Common myeloid progenitor, CD34-positive (primary cell): ENCODE results near the gene POU3F1.

Experiments
- CTCF ChIA-PET: fragments of 350-600 bp; sonication (Branson Sonifier 250); formaldehyde crosslinking; loops from one replicate; lab custom pipeline; 2021; ENCODE audit warnings: antibody characterized with exemption; lab: Charles Lee
- POLR2A ChIA-PET: fragments of 350-600 bp; sonication (Branson Sonifier 250); formaldehyde crosslinking; loops from one replicate; lab custom pipeline; 2021; ENCODE audit warnings: antibody characterized with exemption; lab: Charles Lee
- DNase-seq, 3 donors: peaks; one replicate each; pipeline versions ENCODE4 v3.0.0 to v3.0.0-alpha.2; 2013
- H3K27ac ChIP-seq, 2 experiments: 1 replicate in 1 of 2; 2 replicates in 1 of 2; pipeline ENCODE4 v1.7.0; 2013; ENCODE audit warnings: inconsistent platforms in 2 of 2, low read length in 2 of 2, mild to moderate bottlenecking in 2 of 2, low read depth in 1 of 2, moderate library complexity in 1 of 2; ENCODE audit not compliant: severe bottlenecking in 2 of 2, insufficient read depth in 1 of 2, poor library complexity in 1 of 2
- H3K27me3 ChIP-seq, 5 experiments: replicated peaks in 2 of 5; 1 replicate in 3 of 5; 2 replicates in 2 of 5; pipeline versions ENCODE4 v1.6.1 to v1.7.0; 2013; ENCODE audit warnings: low read length in 4 of 5, mild to moderate bottlenecking in 2 of 5, moderate library complexity in 2 of 5, inconsistent platforms in 1 of 5; ENCODE audit not compliant: insufficient read depth in 5 of 5, control insufficient read depth in 4 of 5
- H3K36me3 ChIP-seq, 4 experiments: 1 replicate in 2 of 4; 2 replicates in 2 of 4; pipeline versions ENCODE4 v1.6.1 to v1.7.0; 2013; ENCODE audit warnings: low read length in 3 of 4, control low read depth in 1 of 4, mild to moderate bottlenecking in 1 of 4; ENCODE audit not compliant: control insufficient read depth in 4 of 4, insufficient read depth in 4 of 4
- H3K4me1 ChIP-seq, 4 experiments: 1 replicate in 3 of 4; 2 replicates in 1 of 4; pipeline versions ENCODE4 v1.6.1 to v1.7.1; 2013; ENCODE audit warnings: low read length in 3 of 4, mild to moderate bottlenecking in 3 of 4, control low read depth in 1 of 4, inconsistent platforms in 1 of 4, moderate library complexity in 1 of 4; ENCODE audit not compliant: control insufficient read depth in 4 of 4, insufficient read depth in 4 of 4; ENCODE audit errors: control extremely low read depth in 1 of 4
- H3K4me3 ChIP-seq, 7 experiments: 1 replicate in 4 of 7; 2 replicates in 3 of 7; pipeline versions ENCODE4 v1.5.1 to v1.7.0; 2013; ENCODE audit warnings: mild to moderate bottlenecking in 7 of 7, low read length in 6 of 7, moderate library complexity in 6 of 7, inconsistent platforms in 2 of 7, low read depth in 2 of 7, control low read depth in 1 of 7; ENCODE audit not compliant: insufficient read depth in 4 of 7, control insufficient read depth in 1 of 7; ENCODE audit errors: extremely low read depth in 1 of 7
- H3K9me3 ChIP-seq, 5 experiments: 1 replicate in 4 of 5; 2 replicates in 1 of 5; pipeline versions ENCODE4 v1.6.1 to v1.7.1; 2013; ENCODE audit warnings: low read length in 4 of 5, mild to moderate bottlenecking in 2 of 5, inconsistent platforms in 1 of 5, low read depth in 1 of 5, moderate library complexity in 1 of 5; ENCODE audit not compliant: control insufficient read depth in 4 of 5, insufficient read depth in 2 of 5; ENCODE audit errors: control extremely low read depth in 1 of 5
- WGBS: methylation state at CpG from one replicate; pipeline ENCODE4 v1.1.5; 2013; ENCODE audit not compliant: insufficient coverage; 5-methylcytosine and 5-hydroxymethylcytosine counted together

Gene POU3F1

DNA sequence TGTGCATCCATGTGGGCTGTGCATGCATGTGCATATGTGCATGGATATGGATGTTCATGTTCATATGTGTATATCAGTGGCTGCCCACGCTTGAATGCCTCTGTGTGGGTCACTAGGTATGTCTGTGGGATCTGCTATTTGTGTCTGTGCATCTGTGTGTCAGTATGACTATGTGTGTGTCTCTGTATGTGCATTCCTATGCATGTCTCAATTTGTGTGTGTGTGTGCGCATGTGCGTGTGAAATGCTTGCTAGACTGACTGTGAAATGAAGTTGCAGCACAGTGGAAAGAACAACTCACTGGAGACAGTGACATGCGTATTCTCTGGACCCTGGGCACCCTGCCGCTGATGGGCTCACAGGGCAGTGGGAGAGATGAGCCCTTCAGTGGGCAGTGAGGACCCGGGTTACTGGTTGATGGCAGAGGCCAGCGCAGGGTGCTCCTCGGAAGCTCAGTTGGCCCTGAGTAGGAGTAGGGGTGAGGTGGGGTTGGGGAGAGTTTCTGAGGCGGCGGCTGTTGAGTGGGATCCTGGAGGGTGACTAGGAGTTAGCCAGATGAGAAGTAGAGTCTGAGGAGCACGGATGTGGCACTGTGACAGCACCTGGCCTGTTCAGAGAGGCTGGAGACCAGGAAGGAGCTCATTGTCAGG is 43.2 kb upstream of the POU3F1 start:
- DNase-seq, result no peak
- no peaks in the 10 kb centered on the region for H3K9me3 ChIP-seq
- CTCF ChIA-PET, result no interaction called here
- H3K4me1 ChIP-seq, result peaks cover 0 to 21% (median 4%) of the 10 kb centered on the region in 4 experiments
- POLR2A ChIA-PET, result no interaction called here
- H3K36me3 ChIP-seq, result no peaks in the 10 kb centered on the region
- H3K4me3 ChIP-seq, result no peak overlapping the region
- H3K27me3 ChIP-seq, result peaks cover 0 to 5% (median 0%) of the 10 kb centered on the region in 5 experiments
- H3K27ac ChIP-seq, result no peak overlapping the region
- 96% methylated on average over 11 of the region's 11 CpGs for WGBS

GRCh38 chr1:38088791-38089190 is 42.2 kb upstream of the POU3F1 start:
- CTCF ChIA-PET, result interaction anchor here (0.6 kb wide), 1 partner anchor 1799 kb away, joined by 3 read pairs; no protein-coding TSS in a partner anchor
- POLR2A ChIA-PET, result no interaction called here
- H3K36me3 ChIP-seq, result no peaks in the 10 kb centered on the region
- DNase-seq, result no peak
- no peak overlapping the region for H3K4me3 ChIP-seq
- H3K27me3 ChIP-seq, result peaks cover 0 to 3% (median 0%) of the 10 kb centered on the region in 5 experiments
- no peaks in the 10 kb centered on the region for H3K9me3 ChIP-seq
- H3K27ac ChIP-seq, result no peak overlapping the region
- 84% methylated on average over 5 of the region's 6 CpGs for WGBS
- peaks cover 0 to 10% (median 0%) of the 10 kb centered on the region in 4 experiments for H3K4me1 ChIP-seq

- H3K27me3 ChIP-seq, result peaks cover 0 to 3% (median 0%) of the 10 kb centered on the region in 5 experiments
- WGBS, result 89% methylated on average over 5 of the region's 6 CpGs
- peaks cover 0 to 6% (median 0%) of the 10 kb centered on the region in 4 experiments for H3K4me1 ChIP-seq
- POLR2A ChIA-PET, result no interaction called here
- H3K9me3 ChIP-seq, result no peaks in the 10 kb centered on the region
- no peak overlapping the region for H3K4me3 ChIP-seq
- CTCF ChIA-PET, result interaction anchor here (0.6 to 1.1 kb wide), 2 partner anchors 16 to 1799 kb away, joined by 3 read pairs; no protein-coding TSS in a partner anchor
- H3K36me3 ChIP-seq, result no peaks in the 10 kb centered on the region
- H3K27ac ChIP-seq, result no peak overlapping the region
- DNase-seq, result no peak
Measured at GRCh38 chr1:38088366-38088765, 41.8 kb upstream of the POU3F1 start.

DNA sequence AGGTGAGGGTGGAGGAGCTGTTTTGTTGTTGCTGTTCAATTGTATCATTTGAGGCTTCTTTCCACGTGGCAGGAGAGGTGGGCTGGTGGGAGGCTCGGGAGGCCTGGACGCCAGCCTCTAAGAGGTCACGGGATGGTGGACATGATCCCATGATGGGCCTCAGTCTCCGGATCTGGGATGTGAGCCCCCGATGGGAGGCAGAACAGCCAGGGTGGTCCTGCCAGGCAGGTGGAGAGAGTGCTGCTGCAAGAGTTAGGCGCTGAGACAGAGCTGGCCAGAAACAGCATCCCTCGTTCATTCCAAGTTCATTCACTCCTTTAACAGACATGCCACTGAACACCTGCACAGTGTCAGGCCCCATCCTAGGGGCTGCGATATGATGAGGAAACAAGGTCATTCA is 41.1 kb upstream of the POU3F1 start:
- no peak overlapping the region for H3K4me3 ChIP-seq
- no peaks in the 10 kb centered on the region for H3K9me3 ChIP-seq
- H3K36me3 ChIP-seq, result no peaks in the 10 kb centered on the region
- ChIA-PET CTCF (interaction anchor here (1.0 to 1.4 kb wide), 3 partner anchors 16 to 61 kb away, joined by 3 read pairs; no protein-coding TSS in a partner anchor), POLR2A (no interaction called here)
- DNase-seq, result no peak
- H3K27me3 ChIP-seq, result peaks cover 0 to 3% (median 0%) of the 10 kb centered on the region in 5 experiments
- peaks cover 0 to 4% (median 0%) of the 10 kb centered on the region in 4 experiments for H3K4me1 ChIP-seq
- H3K27ac ChIP-seq, result no peak overlapping the region
- WGBS, result 97% methylated on average over 8 of the region's 9 CpGs

DNA sequence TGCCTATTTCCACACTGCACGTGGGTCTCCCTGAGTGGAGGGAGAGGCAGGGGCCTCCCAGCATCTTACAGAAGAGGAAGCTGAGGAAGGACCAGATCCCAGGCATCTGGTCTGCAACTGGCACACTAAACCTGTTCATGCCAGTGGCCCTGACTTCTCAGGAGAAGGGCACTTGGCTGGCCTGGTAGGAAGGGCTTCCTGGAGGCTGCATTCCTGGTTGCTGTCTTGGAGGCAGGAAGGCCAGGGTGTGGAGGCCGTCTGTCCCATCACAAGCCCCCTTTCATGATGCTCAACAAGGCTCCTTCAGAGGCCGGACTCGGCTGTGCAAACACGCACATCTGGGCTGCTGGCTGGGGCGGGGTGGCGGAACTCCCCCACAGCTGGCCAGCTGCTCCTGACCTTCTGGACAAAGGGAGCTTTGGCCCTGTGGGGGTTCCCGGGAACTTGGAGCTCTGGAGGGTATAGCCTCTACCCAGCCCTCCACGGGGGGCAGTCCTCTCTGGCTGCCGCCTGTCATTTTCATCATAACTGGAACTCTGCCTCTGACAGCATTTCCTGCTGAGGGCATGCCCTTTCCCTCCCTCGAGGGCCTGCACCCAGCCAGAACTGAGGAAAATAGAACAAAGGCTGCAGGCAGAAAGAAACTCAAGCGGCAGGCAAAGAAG is 39.2 kb upstream of the POU3F1 start:
- no peaks in the 10 kb centered on the region for H3K9me3 ChIP-seq
- no peaks in the 10 kb centered on the region for H3K36me3 ChIP-seq
- ChIA-PET POLR2A (no interaction called here), CTCF (no interaction called here)
- H3K4me1 ChIP-seq, result no peaks in the 10 kb centered on the region
- H3K27ac ChIP-seq, result no peak overlapping the region
- no peak overlapping the region for H3K4me3 ChIP-seq
- peaks cover 0 to 3% (median 0%) of the 10 kb centered on the region in 5 experiments for H3K27me3 ChIP-seq
- no peak for DNase-seq
- WGBS, result 91% methylated on average over 9 of the region's 12 CpGs

DNA sequence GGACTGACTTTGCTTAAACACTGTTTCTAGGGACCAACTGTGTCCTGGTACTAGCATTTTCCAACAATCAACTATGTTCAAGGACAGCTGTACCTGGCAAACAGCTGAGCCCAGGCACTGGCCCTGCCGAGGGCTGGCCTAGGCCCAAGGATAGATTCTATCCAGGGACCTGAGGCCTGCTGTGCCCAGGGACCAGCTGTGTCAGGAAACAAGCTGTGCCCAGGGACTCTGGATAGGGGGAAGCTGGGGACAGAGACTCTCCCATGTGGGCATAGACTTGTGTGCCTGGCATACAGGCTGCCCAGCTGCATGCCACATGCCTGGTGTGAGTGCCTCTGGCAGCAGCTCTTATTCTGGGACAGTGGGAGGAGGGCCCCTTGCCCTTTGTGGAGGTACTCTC is 38.1 kb upstream of the POU3F1 start:
- POLR2A ChIA-PET, result no interaction called here

DNA sequence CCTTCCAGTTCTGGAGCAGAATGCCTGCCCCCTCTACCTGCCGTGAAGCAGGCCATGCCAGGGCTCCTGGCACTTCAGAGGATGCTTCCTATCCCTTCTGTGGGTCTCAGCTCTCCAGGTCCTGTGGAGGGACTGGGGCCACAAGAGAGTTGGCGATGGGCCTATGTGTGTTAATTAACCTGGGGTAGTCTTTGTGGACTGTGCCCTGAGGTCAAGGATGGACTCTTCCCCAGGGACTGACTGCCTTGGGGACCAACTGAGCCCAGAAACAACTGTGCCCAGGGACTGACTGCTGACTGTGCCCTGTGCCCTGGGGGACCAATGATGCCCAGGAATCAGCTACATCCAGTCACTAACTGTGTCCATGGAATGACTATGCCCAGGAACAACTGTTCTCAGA is 37.5 kb upstream of the POU3F1 start:
- no peaks in the 10 kb centered on the region for H3K4me1 ChIP-seq
- ChIA-PET CTCF (interaction anchor here (1.4 kb wide), 1 partner anchor 45 kb away, joined by 3 read pairs; no protein-coding TSS in a partner anchor), POLR2A (no interaction called here)

More for the DNA sequence above, 38.1 kb upstream of the POU3F1 start:
- Histone ChIP-seq H3K4me3 (no peak overlapping the region), H3K27me3 (peaks cover 0 to 3% (median 0%) of the 10 kb centered on the region in 5 experiments), H3K27ac (no peak overlapping the region), H3K36me3 (no peaks in the 10 kb centered on the region), H3K4me1 (no peaks in the 10 kb centered on the region), H3K9me3 (no peaks in the 10 kb centered on the region)
- 100% methylated on average over 1 of the region's 1 CpG for whole genome bisulfite sequencing
- no peak for DNase-seq
- CTCF ChIA-PET, result interaction anchor here (0.6 to 1.4 kb wide), 2 partner anchors 46 to 858 kb away, joined by 3 read pairs; no protein-coding TSS in a partner anchor

More for the DNA sequence above, 37.5 kb upstream of the POU3F1 start:
- Histone ChIP-seq H3K9me3 (no peaks in the 10 kb centered on the region), H3K27me3 (peaks cover 0 to 3% (median 0%) of the 10 kb centered on the region in 5 experiments), H3K27ac (no peak overlapping the region), H3K36me3 (no peaks in the 10 kb centered on the region), H3K4me3 (no peak overlapping the region)
- WGBS, result 100% methylated on average over 1 of the region's 2 CpGs
- DNase-seq, result no peak
